ENCODE measurements around the gene OR10AD1. TPM values are rescaled to one million over a fixed set of nuclear protein-coding genes. Genes with fewer than 3 reads are reported as not detected.
"Not testable (repeated sequence)": the region's sequence is repeated elsewhere in the genome, so short reads cannot be mapped to it uniquely, and the experiment has no call there.

OR10AD1 gene
- total RNA-seq, 1 donor from 2014 or later = not detected

DNA sequence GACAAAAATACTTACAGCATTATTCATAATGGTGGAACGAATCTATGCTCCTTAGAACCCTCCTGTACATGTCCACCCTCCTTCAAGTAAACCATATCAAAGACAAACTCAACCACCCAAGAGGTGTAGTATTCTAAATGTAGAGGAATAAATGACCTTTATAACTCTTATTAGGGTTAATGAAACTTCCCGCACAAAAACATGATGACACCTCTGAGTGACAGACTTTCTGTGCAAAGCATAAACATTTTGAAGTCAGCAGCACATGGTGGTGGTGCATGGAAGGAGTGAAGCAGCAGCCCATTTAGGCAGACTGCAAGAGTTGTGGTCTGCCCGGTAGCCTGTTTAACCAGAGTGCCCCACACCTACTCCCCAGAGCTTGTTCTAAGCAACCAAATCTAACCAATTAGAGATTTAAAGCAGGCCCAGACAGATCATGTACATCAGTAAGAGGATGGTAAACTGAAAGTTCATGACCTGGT is 45.2 kb downstream of the OR10AD1 start:
- Mint-ChIP-seq H3K27ac (peak overlapping the region; percentile 95), H3K27me3 (ENCODE audit: low read depth) (no peaks in the 10 kb centered on the region), H3K4me1 (peaks cover 15% of the 10 kb centered on the region), H3K9me3 (no peaks in the 10 kb centered on the region), H3K4me3 (peak overlapping the region; percentile 97), H3K36me3 (peaks cover 2% of the 10 kb centered on the region)
- TF ChIP-seq, protein P1, sequence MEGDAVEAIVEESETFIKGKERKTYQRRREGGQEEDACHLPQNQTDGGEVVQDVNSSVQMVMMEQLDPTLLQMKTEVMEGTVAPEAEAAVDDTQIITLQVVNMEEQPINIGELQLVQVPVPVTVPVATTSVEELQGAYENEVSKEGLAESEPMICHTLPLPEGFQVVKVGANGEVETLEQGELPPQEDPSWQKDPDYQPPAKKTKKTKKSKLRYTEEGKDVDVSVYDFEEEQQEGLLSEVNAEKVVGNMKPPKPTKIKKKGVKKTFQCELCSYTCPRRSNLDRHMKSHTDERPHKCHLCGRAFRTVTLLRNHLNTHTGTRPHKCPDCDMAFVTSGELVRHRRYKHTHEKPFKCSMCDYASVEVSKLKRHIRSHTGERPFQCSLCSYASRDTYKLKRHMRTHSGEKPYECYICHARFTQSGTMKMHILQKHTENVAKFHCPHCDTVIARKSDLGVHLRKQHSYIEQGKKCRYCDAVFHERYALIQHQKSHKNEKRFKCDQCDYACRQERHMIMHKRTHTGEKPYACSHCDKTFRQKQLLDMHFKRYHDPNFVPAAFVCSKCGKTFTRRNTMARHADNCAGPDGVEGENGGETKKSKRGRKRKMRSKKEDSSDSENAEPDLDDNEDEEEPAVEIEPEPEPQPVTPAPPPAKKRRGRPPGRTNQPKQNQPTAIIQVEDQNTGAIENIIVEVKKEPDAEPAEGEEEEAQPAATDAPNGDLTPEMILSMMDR (IDR thresholded peaks at IDR 0.05; ENCODE audit: unreplicated experiment) = no peak
- no peak for DNase-seq (ENCODE audit: low spot score in 2 of 2, unreplicated experiment in 2 of 2)

GRCh38 chr12:48157018-48157888 is 45.8 kb downstream of the OR10AD1 start, which contains the start of gene ASB8:
TSS of gene ASB8 (minus strand) at chr12:48157515. CDS start at chr12:48153496, 4,019 bp downstream.
- Mint-ChIP-seq H3K9me3 (no peaks in the 10 kb centered on the region), H3K27me3 (ENCODE audit: low read depth) (no peaks in the 10 kb centered on the region), H3K4me1 (peaks cover 15% of the 10 kb centered on the region), H3K27ac (peak within 1 kb of the TSS; percentile 95), H3K4me3 (peak within 1 kb of the TSS; percentile 97), H3K36me3 (peaks cover 3% of the 10 kb centered on the region)
- peak; percentile 95 to 99 for DNase-seq (ENCODE audit: low spot score in 2 of 2, unreplicated experiment in 2 of 2)
- TF ChIP-seq, protein P1 (IDR thresholded peaks at IDR 0.05; ENCODE audit: unreplicated experiment) = peak; percentile 35

DNA sequence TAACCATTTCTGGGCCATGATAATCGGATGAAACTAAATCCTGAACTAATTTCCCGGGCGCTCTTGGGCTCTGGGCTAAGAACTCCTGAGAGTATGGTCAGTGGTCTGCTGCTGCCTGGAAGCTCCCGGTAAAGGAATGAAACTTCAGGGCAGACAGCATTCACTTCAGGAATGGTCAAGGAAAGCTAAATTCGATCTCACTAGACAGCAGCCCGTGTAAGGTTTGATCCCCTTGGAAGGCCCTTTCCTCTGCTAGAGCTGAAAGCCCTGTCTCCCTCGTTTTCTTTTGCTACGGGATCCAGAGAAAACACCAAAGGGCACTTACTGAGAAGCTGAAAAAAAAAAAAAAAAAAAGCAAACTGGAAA is 46.5 kb downstream of the OR10AD1 start:
- TF ChIP-seq, protein P1 (IDR thresholded peaks at IDR 0.05; ENCODE audit: unreplicated experiment) = no peak
- no peak for DNase-seq (ENCODE audit: low spot score in 2 of 2, unreplicated experiment in 2 of 2)
- peaks cover 15% of the 10 kb centered on the region for H3K4me1 Mint-ChIP-seq
- H3K9me3 Mint-ChIP-seq = no peaks in the 10 kb centered on the region
- H3K27me3 Mint-ChIP-seq (ENCODE audit: low read depth) = no peaks in the 10 kb centered on the region
- H3K4me3 Mint-ChIP-seq = peak overlapping the region; percentile 97
- peaks cover 3% of the 10 kb centered on the region for H3K36me3 Mint-ChIP-seq
- H3K27ac Mint-ChIP-seq = peak overlapping the region; percentile 92

- Mint-ChIP-seq H3K4me3 (peak overlapping the region; percentile 97), H3K4me1 (peaks cover 15% of the 10 kb centered on the region)
- H3K9me3 Mint-ChIP-seq; DNase-seq (ENCODE audit: low spot score in 2 of 2, unreplicated experiment in 2 of 2); H3K27ac Mint-ChIP-seq; H3K36me3 Mint-ChIP-seq; H3K27me3 Mint-ChIP-seq (ENCODE audit: low read depth): not testable (repeated sequence)
Measured at GRCh38 chr12:48155786-48156185, 47.3 kb downstream of the OR10AD1 start.

Other genes with a start within 250 kb of the OR10AD1 start
- gene TMEM106C, start 239.7 kb downstream of the OR10AD1 start, total RNA-seq = 73.7 to 83.1 TPM (median 80.1 TPM) in 3 replicates
- gene COL2A1, start 198.8 kb downstream of the OR10AD1 start, total RNA-seq = 70.9 to 86.4 TPM (median 80.6 TPM) in 3 replicates
- 27.1 to 31.1 TPM (median 27.6 TPM) in 3 replicates for gene SENP1, start 97.2 kb downstream of the OR10AD1 start, total RNA-seq
- gene PFKM, start 83.9 kb downstream of the OR10AD1 start, total RNA-seq = 118 to 120 TPM (median 119 TPM) in 3 replicates
- gene ASB8, start 45.8 kb downstream of the OR10AD1 start, total RNA-seq = 21.0 to 24.8 TPM (median 24.0 TPM) in 3 replicates
- gene CCDC184, start 19.6 kb downstream of the OR10AD1 start, total RNA-seq = 1.4 to 1.7 TPM (median 1.6 TPM) in 3 replicates
- gene ZNF641, start 147.6 kb upstream of the OR10AD1 start, total RNA-seq = 30.2 to 38.0 TPM (median 36.1 TPM) in 3 replicates